Astrocyte (in vitro differentiated cells and primary cell): ENCODE results near the gene HBA1. TPM values are rescaled to one million over a fixed set of nuclear protein-coding genes. Genes with fewer than 3 reads are reported as not detected.
"Not testable (repeated sequence)": the region's sequence is repeated elsewhere in the genome, so short reads cannot be mapped to it uniquely, and the experiment has no call there.

Experiments
- DNase-seq: peaks from one replicate; pipeline ENCODE4 v3.0.0-alpha.2; 2010; ENCODE audit warnings: low read depth
- FAIRE-seq: peaks from 2 replicates; lab custom pipeline; 2011; peaks lifted over from hg19 to GRCh38; lab: Jason Lieb, UNC
- H2AFZ ChIP-seq: 2 replicates; pipeline ENCODE4 v1.6.0; 2012; ENCODE audit warnings: low read depth, low read length, inconsistent platforms
- H3K27ac ChIP-seq: 2 replicates; pipeline ENCODE4 v1.5.1; 2011; ENCODE audit warnings: low read depth, low read length, inconsistent platforms
- H3K27me3 ChIP-seq: 2 replicates; pipeline ENCODE4 v1.6.0; 2011; ENCODE audit warnings: low read length, inconsistent platforms; ENCODE audit not compliant: insufficient read depth
- H3K36me3 ChIP-seq: 2 replicates; pipeline ENCODE4 v1.5.1; 2011; ENCODE audit warnings: low read length, inconsistent platforms; ENCODE audit not compliant: insufficient read depth
- H3K4me1 ChIP-seq: 2 replicates; pipeline ENCODE4 v1.5.1; 2011; ENCODE audit warnings: low read length, inconsistent platforms; ENCODE audit not compliant: insufficient read depth
- H3K4me2 ChIP-seq: 2 replicates; pipeline ENCODE4 v1.6.0; 2012; ENCODE audit warnings: low read length, inconsistent platforms
- H3K4me3 ChIP-seq: 2 replicates; pipeline ENCODE4 v1.5.1; 2011; ENCODE audit warnings: low read depth, mild to moderate bottlenecking, low read length, inconsistent platforms; ENCODE audit not compliant: insufficient read depth
- H3K79me2 ChIP-seq: 2 replicates; pipeline ENCODE4 v1.6.0; 2012; ENCODE audit warnings: mild to moderate bottlenecking, low read length, inconsistent platforms; ENCODE audit not compliant: insufficient read depth
- H3K9ac ChIP-seq: 2 replicates; pipeline ENCODE4 v1.6.0; 2012; ENCODE audit warnings: mild to moderate bottlenecking, low read length, inconsistent platforms
- H3K9me3 ChIP-seq: 2 replicates; pipeline ENCODE4 v1.5.1; 2012; ENCODE audit warnings: low read depth, mild to moderate bottlenecking, low read length, inconsistent platforms; ENCODE audit not compliant: insufficient read depth
- H4K20me1 ChIP-seq: 2 replicates; pipeline ENCODE4 v1.6.0; 2012; ENCODE audit warnings: low read length, inconsistent platforms; ENCODE audit not compliant: insufficient read depth
- H3K27ac Mint-ChIP-seq: one replicate; pipeline ENCODE4 v1.8.0; 2021; ENCODE audit warnings: mild to moderate bottlenecking, mixed read lengths; ENCODE audit not compliant: unreplicated experiment
- H3K27me3 Mint-ChIP-seq: one replicate; pipeline ENCODE4 v1.8.0; 2021; ENCODE audit warnings: low read depth, mixed read lengths; ENCODE audit not compliant: unreplicated experiment
- H3K36me3 Mint-ChIP-seq: one replicate; pipeline ENCODE4 v1.8.0; 2021; ENCODE audit warnings: low read depth, mixed read lengths; ENCODE audit not compliant: unreplicated experiment
- H3K4me1 Mint-ChIP-seq: one replicate; pipeline ENCODE4 v1.8.0; 2021; ENCODE audit warnings: low read depth, mixed read lengths; ENCODE audit not compliant: unreplicated experiment
- H3K4me3 Mint-ChIP-seq: one replicate; pipeline ENCODE4 v1.8.0; 2021; ENCODE audit warnings: mild to moderate bottlenecking, moderate library complexity, mixed read lengths; ENCODE audit not compliant: unreplicated experiment
- H3K9me3 Mint-ChIP-seq: one replicate; pipeline ENCODE4 v1.8.0; 2021; ENCODE audit warnings: mild to moderate bottlenecking, mixed read lengths; ENCODE audit not compliant: unreplicated experiment
- EZH2 ChIP-seq: IDR thresholded peaks from 2 replicates; pipeline ENCODE4 v1.6.1; 2012; ENCODE audit warnings: mild to moderate bottlenecking, low read length, inconsistent platforms; ENCODE audit not compliant: insufficient read depth
- total RNA-seq: library from RNA; stranded (reverse); gene quantifications from 2 replicates; pipeline ENCODE4 v1.2.1, GENCODE V29; 2021
- TF ChIP-seq, protein P1 (sequence below): IDR thresholded peaks from 2 replicates; pipeline ENCODE4 v1.5.1; 2011; ENCODE audit warnings: low read depth, mild to moderate bottlenecking, inconsistent platforms, low read length, moderate library complexity; ENCODE audit not compliant: insufficient read depth

Gene HBA1
- total RNA-seq, 1 donor from 2014 or later, result not detected

DNA sequence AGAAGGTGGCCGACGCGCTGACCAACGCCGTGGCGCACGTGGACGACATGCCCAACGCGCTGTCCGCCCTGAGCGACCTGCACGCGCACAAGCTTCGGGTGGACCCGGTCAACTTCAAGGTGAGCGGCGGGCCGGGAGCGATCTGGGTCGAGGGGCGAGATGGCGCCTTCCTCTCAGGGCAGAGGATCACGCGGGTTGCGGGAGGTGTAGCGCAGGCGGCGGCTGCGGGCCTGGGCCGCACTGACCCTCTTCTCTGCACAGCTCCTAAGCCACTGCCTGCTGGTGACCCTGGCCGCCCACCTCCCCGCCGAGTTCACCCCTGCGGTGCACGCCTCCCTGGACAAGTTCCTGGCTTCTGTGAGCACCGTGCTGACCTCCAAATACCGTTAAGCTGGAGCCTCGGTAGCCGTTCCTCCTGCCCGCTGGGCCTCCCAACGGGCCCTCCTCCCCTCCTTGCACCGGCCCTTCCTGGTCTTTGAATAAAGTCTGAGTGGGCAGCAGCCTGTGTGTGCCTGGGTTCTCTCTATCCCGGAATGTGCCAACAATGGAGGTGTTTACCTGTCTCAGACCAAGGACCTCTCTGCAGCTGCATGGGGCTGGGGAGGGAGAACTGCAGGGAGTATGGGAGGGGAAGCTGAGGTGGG is 3.1 kb upstream of the HBA1 start:
- H3K9me3 Mint-ChIP-seq, DNase-seq, H3K79me2 ChIP-seq, H3K36me3 Mint-ChIP-seq, H3K4me2 ChIP-seq, H3K4me3 Mint-ChIP-seq, H3K27ac Mint-ChIP-seq, H3K9ac ChIP-seq, H3K4me1 Mint-ChIP-seq, H3K36me3 ChIP-seq, H3K27ac ChIP-seq, FAIRE-seq, H2AFZ ChIP-seq, H3K4me1 ChIP-seq, H3K9me3 ChIP-seq, H3K4me3 ChIP-seq: not testable (repeated sequence)
- H3K27me3 ChIP-seq, result peaks cover 35% of the 10 kb centered on the region
- peaks cover 22% of the 10 kb centered on the region for H4K20me1 ChIP-seq
- H3K27me3 Mint-ChIP-seq, result peaks cover 55% of the 10 kb centered on the region

DNA sequence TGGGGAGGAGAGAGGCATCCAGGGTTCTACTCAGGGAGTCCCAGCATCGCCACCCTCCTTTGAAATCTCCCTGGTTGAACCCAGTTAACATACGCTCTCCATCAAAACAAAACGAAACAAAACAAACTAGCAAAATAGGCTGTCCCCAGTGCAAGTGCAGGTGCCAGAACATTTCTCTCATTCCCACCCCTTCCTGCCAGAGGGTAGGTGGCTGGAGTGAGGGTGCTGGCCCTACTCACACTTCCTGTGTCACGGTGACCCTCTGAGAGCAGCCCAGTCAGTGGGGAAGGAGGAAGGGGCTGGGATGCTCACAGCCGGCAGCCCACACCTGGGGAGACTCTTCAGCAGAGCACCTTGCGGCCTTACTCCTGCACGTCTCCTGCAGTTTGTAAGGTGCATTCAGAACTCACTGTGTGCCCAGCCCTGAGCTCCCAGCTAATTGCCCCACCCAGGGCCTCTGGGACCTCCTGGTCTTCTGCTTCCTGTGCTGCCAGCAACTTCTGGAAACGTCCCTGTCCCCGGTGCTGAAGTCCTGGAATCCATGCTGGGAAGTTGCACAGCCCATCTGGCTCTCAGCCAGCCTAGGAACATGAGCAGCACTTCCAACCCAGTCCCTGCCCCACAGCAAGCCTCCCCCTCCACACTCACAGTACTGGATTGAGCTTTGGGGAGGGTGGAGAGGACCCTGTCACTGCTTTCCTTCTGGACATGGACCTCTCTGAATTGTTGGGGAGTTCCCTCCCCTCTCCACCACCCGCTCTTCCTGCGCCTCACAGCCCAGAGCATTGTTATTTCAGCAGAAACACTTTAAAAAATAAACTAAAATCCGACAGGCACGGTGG is 2.3 kb upstream of the HBA1 start:
- H3K27me3 Mint-ChIP-seq, result peaks cover 50% of the 10 kb centered on the region
- H3K9ac ChIP-seq, H2AFZ ChIP-seq, H3K36me3 ChIP-seq, H3K4me1 ChIP-seq, H3K9me3 ChIP-seq, H3K36me3 Mint-ChIP-seq, H3K4me3 ChIP-seq, H3K79me2 ChIP-seq, H3K4me3 Mint-ChIP-seq, H3K27ac Mint-ChIP-seq, DNase-seq, H3K4me1 Mint-ChIP-seq, H3K4me2 ChIP-seq, FAIRE-seq, H3K27ac ChIP-seq, H3K9me3 Mint-ChIP-seq: not testable (repeated sequence)
- Histone ChIP-seq H4K20me1 (peaks cover 22% of the 10 kb centered on the region), H3K27me3 (peaks cover 34% of the 10 kb centered on the region)

DNA sequence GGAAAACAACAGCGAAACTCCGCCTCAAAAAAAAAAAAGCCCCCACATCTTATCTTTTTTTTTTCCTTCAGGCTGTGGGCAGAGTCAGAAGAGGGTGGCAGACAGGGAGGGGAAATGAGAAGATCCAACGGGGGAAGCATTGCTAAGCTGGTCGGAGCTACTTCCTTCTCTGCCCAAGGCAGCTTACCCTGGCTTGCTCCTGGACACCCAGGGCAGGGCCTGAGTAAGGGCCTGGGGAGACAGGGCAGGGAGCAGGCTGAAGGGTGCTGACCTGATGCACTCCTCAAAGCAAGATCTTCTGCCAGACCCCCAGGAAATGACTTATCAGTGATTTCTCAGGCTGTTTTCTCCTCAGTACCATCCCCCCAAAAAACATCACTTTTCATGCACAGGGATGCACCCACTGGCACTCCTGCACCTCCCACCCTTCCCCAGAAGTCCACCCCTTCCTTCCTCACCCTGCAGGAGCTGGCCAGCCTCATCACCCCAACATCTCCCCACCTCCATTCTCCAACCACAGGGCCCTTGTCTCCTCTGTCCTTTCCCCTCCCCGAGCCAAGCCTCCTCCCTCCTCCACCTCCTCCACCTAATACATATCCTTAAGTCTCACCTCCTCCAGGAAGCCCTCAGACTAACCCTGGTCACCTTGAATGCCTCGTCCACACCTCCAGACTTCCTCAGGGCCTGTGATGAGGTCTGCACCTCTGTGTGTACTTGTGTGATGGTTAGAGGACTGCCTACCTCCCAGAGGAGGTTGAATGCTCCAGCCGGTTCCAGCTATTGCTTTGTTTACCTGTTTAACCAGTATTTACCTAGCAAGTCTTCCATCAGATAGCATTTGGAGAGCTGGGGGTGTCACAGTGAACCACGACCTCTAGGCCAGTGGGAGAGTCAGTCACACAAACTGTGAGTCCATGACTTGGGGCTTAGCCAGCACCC is 1.2 kb upstream of the HBA1 start:
- Histone ChIP-seq H3K27me3 (peaks cover 42% of the 10 kb centered on the region), H3K4me2 (no peak overlapping the region), H3K9me3 (no peaks in the 10 kb centered on the region), H3K36me3 (no peaks in the 10 kb centered on the region), H4K20me1 (peaks cover 22% of the 10 kb centered on the region), H3K79me2 (no peaks in the 10 kb centered on the region), H3K9ac (no peak overlapping the region), H2AFZ (no peak overlapping the region), H3K4me1 (no peaks in the 10 kb centered on the region), H3K4me3 (no peak overlapping the region), H3K27ac (no peak overlapping the region)
- Mint-ChIP-seq H3K36me3 (peaks cover 2% of the 10 kb centered on the region), H3K27ac (no peak overlapping the region), H3K4me1 (no peaks in the 10 kb centered on the region), H3K27me3 (peaks cover 50% of the 10 kb centered on the region), H3K4me3 (peak overlapping the region; percentile 57), H3K9me3 (peaks cover 3% of the 10 kb centered on the region)
- FAIRE-seq (no peak), DNase-seq (no peak)
- TF ChIP-seq, protein P1, sequence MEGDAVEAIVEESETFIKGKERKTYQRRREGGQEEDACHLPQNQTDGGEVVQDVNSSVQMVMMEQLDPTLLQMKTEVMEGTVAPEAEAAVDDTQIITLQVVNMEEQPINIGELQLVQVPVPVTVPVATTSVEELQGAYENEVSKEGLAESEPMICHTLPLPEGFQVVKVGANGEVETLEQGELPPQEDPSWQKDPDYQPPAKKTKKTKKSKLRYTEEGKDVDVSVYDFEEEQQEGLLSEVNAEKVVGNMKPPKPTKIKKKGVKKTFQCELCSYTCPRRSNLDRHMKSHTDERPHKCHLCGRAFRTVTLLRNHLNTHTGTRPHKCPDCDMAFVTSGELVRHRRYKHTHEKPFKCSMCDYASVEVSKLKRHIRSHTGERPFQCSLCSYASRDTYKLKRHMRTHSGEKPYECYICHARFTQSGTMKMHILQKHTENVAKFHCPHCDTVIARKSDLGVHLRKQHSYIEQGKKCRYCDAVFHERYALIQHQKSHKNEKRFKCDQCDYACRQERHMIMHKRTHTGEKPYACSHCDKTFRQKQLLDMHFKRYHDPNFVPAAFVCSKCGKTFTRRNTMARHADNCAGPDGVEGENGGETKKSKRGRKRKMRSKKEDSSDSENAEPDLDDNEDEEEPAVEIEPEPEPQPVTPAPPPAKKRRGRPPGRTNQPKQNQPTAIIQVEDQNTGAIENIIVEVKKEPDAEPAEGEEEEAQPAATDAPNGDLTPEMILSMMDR, result no peak
- no peak for TF ChIP-seq EZH2

DNA sequence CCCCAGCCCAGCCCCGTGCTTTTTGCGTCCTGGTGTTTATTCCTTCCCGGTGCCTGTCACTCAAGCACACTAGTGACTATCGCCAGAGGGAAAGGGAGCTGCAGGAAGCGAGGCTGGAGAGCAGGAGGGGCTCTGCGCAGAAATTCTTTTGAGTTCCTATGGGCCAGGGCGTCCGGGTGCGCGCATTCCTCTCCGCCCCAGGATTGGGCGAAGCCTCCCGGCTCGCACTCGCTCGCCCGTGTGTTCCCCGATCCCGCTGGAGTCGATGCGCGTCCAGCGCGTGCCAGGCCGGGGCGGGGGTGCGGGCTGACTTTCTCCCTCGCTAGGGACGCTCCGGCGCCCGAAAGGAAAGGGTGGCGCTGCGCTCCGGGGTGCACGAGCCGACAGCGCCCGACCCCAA is 474 bp upstream of the HBA1 start:
- not testable (repeated sequence) for H3K4me3 Mint-ChIP-seq, H3K9me3 ChIP-seq, DNase-seq, H2AFZ ChIP-seq, H3K79me2 ChIP-seq, H3K27ac Mint-ChIP-seq, H3K4me1 Mint-ChIP-seq, H3K4me1 ChIP-seq, H3K4me3 ChIP-seq, FAIRE-seq, H3K27ac ChIP-seq, H3K36me3 ChIP-seq, H3K9ac ChIP-seq, H3K36me3 Mint-ChIP-seq, H3K4me2 ChIP-seq, H3K9me3 Mint-ChIP-seq
- Histone ChIP-seq H4K20me1 (peaks cover 24% of the 10 kb centered on the region), H3K27me3 (peaks cover 38% of the 10 kb centered on the region)
- peaks cover 46% of the 10 kb centered on the region for H3K27me3 Mint-ChIP-seq
